Fibroblast of skin of back (primary cell): ENCODE data around the gene AKIRIN2.
"Not testable (repeated sequence)": the region's sequence is repeated elsewhere in the genome, so short reads cannot be mapped to it uniquely, and the experiment has no call there.

ENCODE experiments used
- DNase-seq: peaks from one replicate; pipeline ENCODE4 v3.0.0-alpha.2; 2013

The AKIRIN2 gene

DNA sequence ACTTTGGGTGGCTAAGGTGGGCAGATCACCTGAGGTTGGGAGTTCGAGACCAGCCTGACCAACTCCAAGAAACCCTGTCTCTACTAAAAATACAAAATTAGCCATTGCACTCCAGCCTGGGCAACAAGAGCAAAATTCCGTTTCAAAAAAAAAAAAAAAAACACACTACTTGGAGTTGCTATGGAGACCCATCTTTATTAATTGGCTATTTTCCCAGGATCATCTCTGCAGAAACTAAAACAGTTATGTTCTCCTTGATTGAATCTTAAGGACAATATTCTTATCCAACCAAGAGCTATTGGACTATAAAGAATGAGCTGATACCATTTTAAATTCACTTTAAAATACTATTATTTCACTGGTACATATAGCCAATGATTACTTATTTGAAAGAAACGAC, 14.7 kb downstream of the AKIRIN2 start:
- no peak for DNase-seq

DNA sequence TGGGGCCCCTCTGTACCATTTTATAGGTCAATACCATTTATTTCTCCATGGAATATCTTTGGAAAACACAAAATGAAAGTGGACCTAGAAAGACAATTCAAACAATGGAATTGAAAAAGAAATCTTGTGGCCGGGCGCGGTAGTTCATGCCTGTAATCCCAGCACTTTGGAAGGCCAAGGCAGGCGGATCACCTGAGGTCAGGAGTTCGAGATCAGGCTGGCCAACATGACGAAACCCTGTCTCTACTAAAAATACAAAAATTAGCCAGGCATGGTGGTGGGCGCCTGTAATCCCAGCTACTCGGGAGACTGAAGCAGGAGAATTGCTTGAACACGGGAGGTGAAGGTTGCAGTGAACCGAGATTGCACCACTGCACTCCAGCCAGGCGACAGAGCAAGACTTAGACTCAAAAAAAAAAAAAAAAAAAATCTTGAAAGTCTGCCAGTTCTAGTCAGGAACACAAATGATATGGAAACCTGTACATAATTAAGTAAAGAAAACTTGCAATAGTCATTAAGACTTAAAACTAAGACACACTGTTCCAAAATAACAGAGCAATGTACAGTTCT, 15.3 kb downstream of the AKIRIN2 start:
- not testable (repeated sequence) for DNase-seq

DNA sequence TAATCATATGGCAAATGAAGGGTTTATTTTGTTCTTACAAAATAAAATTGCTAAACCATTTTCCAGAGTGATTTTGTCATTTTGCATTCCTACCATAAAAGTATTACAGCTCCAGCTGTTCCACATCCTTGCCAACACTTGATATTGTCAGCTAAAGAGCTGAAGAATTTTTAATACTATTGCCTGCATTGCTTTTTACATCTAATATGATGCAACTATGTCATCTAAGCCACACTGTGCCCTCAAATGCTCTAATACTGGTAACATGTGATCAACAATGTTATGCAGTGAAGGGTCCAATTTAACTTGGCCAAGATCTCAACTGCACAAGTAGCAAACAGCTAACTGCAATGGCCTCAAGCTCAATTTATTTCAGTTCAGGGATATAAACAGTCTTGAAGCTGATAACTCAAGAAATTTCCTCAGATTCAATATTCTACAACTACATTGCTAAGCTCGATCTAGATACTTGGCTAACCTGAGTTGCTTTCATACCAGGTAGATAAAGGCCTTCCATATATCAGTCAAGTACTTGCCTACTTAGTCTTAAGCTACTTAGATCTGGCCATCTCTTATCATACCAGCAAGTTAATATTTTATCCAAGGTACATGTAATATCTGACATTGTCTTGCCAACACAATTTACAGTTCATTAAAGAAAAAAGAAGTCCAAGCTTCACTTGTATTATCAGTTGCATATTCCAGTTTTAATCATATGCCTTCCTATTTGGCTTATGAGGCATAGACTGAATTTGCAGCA, 17.0 kb downstream of the AKIRIN2 start:
- DNase-seq: no peak

DNA sequence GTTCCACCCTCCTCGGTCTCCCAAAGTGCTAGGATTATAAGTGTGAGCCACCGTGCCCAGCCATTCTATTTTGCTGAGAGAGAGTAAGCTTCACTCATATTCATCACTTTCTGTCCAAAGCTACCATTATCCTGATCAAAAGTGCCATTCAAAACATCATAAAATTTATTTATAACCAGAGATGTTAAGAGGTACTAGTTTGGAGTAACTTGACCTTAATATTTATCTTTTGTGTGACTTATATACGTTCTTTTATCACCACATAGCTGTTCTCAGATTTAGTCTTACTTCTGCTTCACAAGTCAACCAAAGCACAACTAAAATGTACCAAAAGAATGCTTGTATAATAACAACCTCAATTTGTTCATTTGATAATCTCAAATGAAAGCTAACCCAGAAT, 18.1 kb downstream of the AKIRIN2 start:
- DNase-seq: no peak

DNA sequence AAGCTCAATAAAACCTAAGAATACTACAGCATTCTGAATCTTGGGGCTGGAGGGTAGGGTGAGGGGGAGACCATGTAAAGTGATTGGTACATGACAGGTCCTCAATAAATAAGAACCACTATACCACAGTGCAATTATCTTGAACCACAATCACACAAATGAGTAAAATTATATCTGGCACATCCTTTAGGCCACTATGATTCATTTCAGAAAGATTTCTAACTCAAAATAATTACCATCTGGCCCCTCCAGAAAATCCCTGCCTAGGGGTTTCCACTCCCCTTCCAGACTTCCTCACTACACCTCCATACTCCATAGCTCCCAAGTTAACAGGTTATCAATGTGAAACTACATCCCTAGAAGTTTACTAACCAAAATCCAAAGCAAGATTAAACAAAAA, 19.7 kb downstream of the AKIRIN2 start:
- no peak for DNase-seq

DNA sequence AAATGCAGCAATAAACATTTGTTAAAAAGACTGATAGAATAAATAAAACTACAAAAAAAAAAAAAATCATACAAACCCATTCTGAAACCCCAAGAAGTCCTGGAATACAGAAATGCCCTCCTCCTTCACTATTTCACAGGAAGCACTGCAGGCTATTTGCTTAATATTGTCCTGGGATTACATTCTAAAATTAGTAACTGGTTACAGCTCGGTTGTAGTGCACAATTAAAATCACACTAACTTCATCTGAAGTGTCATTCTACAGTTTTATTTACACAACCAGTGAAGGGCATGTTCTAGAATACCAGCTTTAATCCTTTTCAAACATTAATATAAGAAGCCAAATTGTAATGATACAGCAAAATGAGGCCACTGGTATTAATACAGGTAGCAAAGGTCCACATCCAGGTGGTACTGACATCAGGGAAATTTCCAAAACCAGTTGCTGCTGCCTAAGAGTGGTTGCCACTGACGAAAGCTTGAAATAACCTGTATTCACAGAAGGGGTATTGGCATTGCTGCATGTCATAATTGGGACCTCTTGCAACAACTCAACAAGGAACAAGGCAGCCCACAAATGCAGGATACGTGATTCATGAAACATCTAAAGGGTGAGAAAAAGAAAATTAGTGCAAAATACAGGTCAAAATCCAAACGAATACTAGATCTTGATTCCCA, 26.9 kb downstream of the AKIRIN2 start:
- DNase-seq: no peak

DNA sequence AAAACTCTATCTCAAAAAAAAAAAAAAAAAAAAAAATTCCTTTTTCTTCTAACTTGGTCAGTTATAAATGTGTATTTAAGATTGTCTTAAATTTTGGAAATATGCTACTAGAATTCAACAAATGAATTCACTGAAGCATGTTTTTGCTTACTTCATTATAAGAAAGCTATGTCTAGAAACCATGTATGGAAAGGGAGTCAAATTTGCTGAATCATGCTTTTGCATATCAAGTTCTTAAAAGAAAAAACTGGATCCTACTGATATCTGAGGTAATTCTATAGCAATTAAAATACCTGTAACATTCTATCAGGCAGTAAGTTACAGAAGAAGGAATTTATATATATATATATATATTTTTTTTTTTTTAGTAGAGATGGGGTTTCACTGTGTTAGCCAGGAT, 27.7 kb downstream of the AKIRIN2 start:
- DNase-seq: no peak

DNA sequence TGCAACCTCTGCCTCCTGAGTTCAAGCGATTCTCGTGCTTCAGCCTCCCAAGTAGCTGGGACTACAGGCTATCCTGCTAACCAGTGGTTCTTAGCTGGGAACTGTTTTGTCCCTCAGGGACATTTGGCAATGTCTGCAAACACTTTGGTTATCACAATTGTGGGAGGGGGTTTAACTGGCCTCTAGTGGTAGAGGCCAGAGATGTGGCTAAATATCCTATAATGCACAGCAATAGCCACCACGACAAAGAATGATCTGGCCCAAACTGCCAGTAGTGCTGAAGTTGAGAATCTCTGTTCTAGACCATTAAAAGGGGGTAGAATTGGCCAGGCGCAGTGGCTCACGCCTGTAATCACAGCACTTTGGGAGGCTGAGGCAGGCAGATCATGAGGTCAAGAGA, 28.8 kb downstream of the AKIRIN2 start:
- DNase-seq: no peak

DNA sequence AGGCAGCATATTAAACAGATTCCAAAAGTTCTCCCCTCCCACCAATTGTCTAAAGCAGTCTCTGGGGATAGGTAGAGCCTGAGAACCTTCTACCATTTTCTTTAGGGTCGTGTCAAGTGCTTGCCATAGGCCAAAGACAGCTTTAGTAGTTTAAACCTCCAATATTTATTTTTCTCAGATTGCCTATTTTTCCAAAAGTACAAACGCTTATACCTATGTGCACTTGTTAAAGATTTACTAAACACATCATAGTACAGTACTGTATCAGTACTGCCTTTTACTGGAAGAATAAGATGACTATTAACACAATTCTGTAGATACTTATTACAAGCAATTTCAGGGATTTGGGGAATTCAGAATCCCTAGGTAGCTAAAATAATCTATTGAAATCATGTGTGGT, 29.4 kb downstream of the AKIRIN2 start:
- DNase-seq: no peak

DNA sequence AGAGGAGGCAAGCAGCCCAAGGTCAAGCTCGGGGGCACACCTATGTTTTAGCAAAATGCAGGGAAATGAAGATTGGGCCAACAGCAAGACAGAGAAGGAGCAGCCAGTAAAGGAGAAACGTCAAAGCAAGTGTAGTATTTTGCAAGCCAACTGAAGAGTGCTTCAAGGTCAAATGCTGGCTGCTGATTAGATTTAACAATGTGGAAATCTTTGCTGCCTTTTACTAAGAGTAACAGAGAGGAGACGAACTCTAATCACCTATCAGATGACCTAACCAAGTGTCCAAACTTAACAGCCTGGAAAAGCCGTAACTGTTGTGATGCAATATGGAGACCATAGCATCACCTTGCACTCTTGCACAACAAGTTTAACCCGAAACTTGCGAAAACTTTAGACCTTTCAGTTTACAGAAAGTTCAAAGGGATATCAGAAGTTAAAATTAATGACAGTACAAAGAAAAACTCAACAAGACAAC, 30.4 kb downstream of the AKIRIN2 start:
- DNase-seq: no peak

DNA sequence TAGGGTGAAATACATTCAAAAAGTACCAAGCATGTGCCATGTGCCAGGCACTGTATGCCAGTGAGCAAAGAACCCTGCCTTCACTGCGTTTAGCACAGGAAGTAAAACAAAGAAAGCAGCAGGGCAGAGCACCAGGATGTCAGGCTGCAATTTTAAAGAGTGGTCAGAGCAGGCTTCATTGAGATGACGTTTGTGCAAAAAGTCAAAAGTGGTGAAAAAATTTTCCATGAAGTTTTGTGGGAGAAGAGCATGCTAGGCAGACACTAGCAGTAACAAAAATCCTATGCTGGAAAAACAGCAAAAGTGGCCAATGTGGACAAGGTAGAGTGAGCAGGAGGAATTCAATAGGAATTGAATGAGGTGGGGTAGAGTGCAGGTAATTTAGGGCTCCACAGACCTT, 31.3 kb downstream of the AKIRIN2 start:
- DNase-seq: no peak

DNA sequence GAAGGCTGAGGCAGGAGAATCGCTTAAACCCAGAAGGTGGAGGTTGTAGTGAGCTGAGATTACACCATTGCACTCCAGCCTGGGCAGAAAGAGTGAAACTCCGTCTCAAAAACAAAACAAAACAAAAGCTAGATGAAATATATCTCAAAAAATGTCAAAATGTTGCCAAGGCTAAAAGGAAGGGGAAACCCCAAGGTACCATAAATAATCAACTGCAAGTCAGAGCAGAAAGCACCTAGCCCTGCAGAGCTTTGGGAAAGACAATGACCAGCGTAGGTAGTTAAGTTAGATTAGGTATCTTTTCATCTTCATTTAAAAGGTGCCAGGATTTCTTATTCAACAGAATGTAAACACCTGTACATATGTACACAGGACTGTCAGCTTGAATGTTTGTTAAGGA, 33.0 kb downstream of the AKIRIN2 start:
- DNase-seq: no peak

DNA sequence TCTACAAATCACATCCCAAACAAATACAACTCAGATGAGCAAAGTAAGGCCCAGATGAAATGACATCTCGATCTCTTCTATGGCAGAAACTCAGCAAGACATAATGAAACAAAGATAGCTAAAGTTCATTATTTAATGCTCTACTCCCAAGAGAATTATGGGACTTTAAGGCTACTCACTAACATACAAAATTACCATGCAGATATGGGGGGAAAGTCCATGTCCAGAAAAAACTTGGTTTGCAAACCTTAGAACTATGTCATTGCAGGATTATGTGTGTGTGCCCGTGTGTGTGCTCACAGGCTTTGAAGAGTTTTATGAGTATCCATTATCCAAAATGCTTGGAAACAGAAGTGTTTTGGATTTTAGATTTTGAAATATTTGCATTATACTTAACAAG, 34.0 kb downstream of the AKIRIN2 start:
- no peak for DNase-seq

DNA sequence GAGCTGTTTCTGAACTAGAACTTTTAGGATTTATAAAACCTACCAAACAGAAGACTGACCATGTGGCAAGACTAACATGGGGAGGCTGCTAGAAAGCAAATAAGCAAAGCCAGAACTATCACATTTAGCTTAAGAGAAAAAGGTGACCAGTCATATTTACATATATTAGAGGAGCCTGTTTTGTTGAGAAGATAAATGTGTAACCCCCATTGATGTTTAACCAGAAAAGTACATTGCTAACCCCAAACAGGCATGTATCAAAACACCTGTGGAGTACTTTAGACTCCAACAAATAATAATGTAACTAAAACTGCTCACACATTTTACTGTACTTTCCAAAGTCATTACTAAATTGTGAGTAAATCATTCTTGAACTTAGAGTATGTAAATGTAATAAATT, 35.0 kb downstream of the AKIRIN2 start:
- no peak for DNase-seq

DNA sequence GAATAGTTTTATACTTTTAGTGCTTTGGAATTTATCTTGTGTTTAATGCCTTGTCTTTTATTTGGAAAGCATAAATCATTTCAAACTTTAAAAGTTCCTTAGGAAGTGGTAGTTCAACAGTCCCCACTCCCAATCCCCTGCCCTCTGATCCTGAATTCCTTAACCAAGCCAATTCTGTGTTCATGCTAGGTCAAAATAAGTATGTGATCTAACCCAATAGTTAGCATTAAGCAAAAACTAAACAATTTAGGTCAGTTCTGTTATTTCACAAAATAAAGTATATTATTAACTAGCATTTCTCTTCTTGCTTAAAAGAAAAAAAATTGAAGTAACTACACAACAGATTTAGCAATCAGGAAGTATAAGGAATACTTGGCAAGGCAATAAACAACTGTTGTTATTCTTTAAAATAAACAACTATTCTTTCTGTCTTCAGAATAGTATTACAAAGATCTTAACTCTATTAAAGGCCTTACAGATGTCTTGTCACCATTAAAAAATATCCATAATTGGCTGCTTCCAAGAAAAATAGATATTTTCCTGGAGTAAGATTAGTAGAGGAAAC, 37.0 kb downstream of the AKIRIN2 start:
- DNase-seq: no peak

DNA sequence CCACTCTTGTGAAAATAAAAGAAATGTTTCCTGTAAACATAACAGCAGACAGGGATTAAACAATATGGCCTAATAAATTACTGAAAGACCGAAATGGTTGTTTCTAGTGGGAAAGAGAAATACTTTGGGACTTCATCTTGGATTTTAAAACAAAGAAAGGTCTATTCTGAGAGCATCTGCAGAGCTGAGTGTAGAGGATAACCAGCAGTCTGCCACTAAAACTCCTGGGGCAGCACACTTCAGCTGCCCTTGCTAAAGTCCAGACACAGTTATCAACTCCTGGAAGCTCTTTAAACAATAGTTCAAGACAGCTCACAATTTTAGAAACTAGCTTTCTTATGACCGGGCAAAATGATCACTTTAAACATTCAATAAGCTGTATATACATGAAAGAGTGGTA, 38.6 kb downstream of the AKIRIN2 start:
- no peak for DNase-seq

DNA sequence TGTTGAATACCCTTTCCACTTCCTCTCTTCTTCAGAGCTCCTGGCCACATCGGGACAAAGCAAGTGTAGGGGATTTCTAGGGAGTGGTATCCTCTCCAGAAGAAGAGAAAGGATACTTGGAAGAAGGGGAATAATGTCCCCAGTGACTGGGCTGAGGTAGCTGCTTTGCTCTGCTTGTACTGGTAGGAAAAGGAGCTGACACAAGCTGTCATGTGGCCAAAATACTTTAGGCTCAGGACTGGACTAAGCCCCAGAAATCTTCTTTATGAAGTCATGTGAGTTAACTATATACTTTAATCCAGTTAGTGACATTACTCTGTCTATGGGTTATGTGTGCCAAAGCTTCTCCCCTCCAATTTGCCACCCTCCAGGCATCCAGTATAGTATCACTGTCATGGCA, 40.5 kb downstream of the AKIRIN2 start:
- DNase-seq: no peak

DNA sequence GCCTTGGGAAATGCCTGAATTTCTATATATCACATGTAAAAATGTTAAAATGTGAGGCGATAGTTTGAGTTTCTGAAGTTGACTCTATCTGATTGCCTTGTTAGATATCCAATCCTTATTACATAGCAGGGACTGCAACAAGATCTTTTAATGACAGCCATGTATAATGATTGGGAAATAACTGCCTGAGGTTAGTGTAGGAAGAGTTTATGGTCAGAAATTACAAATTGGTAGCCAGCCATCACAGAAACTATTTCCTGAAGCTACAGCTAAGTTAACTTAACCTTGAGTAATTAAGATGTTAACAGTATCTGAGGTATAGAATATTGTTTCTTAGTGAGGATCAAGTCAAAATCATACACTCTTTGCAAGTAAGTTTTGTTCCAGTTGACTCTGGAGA, 41.0 kb downstream of the AKIRIN2 start:
- DNase-seq: no peak

DNA sequence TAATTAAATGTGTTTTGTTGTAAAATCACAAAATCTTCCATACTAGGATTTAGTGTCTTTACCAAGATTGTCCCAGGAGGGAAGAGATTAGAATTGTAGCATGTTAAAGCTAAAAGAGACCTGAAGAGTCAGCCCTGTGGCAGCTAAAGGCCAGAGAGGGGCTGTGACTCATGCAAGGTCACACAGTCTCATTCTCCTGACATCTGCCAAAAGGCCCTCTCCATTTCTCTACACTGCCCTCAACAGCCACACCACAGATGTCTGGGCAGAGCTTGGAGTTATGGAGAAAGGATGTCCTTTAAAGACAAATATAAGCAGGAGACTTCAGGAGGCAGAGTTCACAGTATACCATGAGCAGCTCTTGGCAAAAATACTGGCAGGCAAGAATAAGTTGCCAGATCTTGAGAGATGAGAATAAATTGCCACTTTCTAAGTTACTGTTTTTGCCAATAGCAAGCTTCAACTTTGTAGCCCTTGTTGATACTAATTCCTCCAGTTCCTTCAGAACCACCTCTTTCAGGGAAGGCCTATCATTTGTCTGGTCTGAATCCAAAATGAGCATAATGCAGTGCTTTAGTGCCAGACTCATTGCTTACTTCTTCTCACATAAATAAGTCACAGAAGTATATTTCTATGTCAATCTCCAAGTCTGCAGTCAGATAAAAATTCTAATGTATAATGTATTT, 41.7 kb downstream of the AKIRIN2 start:
- DNase-seq: peak; percentile 79

DNA sequence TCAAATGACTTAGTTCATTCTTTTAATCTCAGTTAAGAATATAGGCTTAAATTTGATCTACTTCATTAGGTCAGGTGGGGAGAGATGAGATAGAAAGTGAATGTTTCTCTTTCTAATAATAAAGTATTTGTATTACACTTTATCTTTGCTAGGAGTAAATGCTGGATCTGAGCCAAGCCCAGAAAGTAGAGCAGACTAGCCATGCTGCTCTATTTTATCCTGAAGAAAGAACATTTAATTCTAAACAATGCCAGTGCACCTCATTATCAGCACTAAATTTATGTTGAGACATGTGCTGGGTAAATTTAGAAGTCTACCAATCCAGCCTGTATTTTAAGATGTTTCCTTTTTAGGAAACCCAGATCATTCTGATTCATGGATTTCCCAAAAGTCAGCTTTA, 43.5 kb downstream of the AKIRIN2 start:
- no peak for DNase-seq

DNA sequence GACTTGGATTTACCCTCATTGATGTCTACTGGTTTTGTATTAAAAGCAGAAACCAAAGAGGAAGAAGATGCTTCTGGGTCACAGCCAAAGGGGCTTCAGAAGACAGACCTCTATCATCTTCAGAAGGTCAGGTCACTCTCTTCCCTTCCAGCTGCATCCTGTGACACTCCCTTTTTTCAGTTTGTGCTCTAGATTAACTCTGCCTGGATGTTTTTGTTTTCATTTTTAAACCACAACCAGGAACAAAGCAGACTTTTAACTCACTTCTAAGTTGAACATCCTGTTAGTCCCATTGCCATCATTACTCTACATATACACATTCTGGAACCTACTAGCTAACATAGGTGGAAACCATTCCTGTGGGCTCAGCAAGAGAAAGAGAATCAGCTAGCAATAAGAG, 45.2 kb downstream of the AKIRIN2 start:
- DNase-seq: no peak

DNA sequence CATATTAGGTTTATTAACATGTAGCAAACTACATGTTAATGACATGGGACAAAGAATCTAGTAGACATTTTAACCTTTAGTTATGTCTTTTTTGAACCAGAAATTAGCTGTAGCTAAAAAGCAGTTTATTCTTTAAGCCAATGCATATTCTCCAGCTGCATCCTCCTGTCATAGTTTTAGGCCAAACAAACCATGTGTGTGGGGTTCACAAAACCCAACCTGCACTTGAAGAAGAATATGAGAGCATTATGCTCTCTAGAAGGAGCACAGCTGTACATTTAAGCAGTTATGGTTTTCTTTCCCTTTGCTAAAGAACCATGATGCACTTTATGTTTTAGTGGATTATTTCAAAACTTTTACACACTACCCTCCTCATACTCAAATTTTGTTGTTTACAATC, 46.2 kb downstream of the AKIRIN2 start:
- no peak for DNase-seq

DNA sequence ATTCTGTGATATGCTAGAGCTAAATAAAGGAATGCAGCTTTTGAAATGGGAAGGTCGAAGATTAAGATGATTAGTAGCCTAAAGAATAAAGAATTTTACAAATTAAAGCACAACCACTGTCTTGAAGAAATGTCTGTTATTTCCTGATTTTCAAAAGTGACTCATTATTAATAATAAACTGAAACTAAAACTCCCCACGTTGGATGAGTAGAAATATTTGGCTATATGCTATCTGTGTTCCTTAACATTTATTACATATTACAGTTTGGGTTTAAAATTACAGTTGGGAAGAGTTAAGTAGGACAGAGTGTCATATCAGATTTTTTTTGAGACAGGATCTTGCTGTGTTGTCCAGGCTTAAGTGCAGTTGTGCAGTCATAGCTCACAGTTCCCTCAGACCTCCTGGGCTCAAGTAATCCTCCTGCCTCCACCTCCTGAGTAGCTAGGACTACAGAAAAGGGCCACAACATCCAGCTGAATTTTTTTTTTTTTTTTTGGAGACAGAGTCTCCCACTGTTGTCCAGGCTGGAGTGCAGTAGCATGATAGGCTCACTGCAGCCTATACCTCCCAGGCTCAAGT, 47.1 kb downstream of the AKIRIN2 start:
- DNase-seq: peak; percentile 38
